Neural cell (in vitro differentiated cells): ENCODE results near the gene KLRC3. TPM values are rescaled to one million over a fixed set of nuclear protein-coding genes. Genes with fewer than 3 reads are reported as not detected.
"Not testable (repeated sequence)": the region's sequence is repeated elsewhere in the genome, so short reads cannot be mapped to it uniquely, and the experiment has no call there.

ENCODE experiments used
- H2AFZ ChIP-seq: fragments of 200-600, 300-800 bp; sonication (generic), shearing (Covaris generic); 2 replicates; pipeline ENCODE4 v1.6.0; 2014; ENCODE audit warnings: low read depth, mild to moderate bottlenecking, antibody characterized with exemption, low read length, moderate library complexity
- H3F3A ChIP-seq: fragments of 200-600 bp; shearing (Covaris generic); 2 replicates; pipeline ENCODE4 v1.6.1; 2016; ENCODE audit warnings: mild to moderate bottlenecking, moderate library complexity, mixed read lengths, antibody characterized with exemption, low read length; ENCODE audit not compliant: insufficient read depth, poor library complexity, severe bottlenecking
- H3K27ac ChIP-seq: fragments of 200-600, 300-800 bp; sonication (generic), shearing (Covaris generic); 2 replicates; pipeline ENCODE4 v1.5.1; 2014; ENCODE audit warnings: mild to moderate bottlenecking, low read length, moderate library complexity
- H3K27me3 ChIP-seq: fragments of 300-800, 200-600 bp; sonication (generic), shearing (Covaris generic); 2 replicates; pipeline ENCODE4 v1.6.0; 2014; ENCODE audit warnings: mild to moderate bottlenecking, low read depth, low read length, moderate library complexity; ENCODE audit not compliant: insufficient read depth
- H3K36me3 ChIP-seq: fragments of 300-800, 200-600 bp; sonication (generic), shearing (Covaris generic); 2 replicates; pipeline ENCODE4 v1.5.1; 2014; ENCODE audit warnings: mild to moderate bottlenecking, antibody characterized with exemption, low read length, moderate library complexity; ENCODE audit not compliant: insufficient read depth
- H3K4me2 ChIP-seq: fragments of 300-800, 200-600 bp; sonication (generic), shearing (Covaris generic); 2 replicates; pipeline ENCODE4 v1.6.0; 2014; ENCODE audit warnings: mild to moderate bottlenecking, low read length
- H3K4me3 ChIP-seq: fragments of 300-800, 200-600 bp; sonication (generic), shearing (Covaris generic); 2 replicates; pipeline ENCODE4 v1.5.1; 2014; ENCODE audit warnings: mild to moderate bottlenecking, low read length, moderate library complexity
- H3K79me2 ChIP-seq: fragments of 200-600 bp; shearing (Covaris generic); replicated peaks from 2 replicates; pipeline ENCODE4 v1.6.0; 2014; ENCODE audit warnings: mild to moderate bottlenecking, low read length, moderate library complexity; ENCODE audit not compliant: insufficient read depth
- H3K9ac ChIP-seq: fragments of 300-800, 200-600 bp; sonication (generic), shearing (Covaris generic); 2 replicates; pipeline ENCODE4 v1.6.1; 2016; ENCODE audit warnings: mild to moderate bottlenecking, low read length, mixed read lengths
- H3K9me2 ChIP-seq: fragments of 200-600 bp; shearing (Covaris generic); 2 replicates; pipeline ENCODE4 v1.6.1; 2016; ENCODE audit warnings: mild to moderate bottlenecking, low read length, mixed read lengths; ENCODE audit not compliant: insufficient read depth
- H3K9me3 ChIP-seq: fragments of 200-600, 300-800 bp; sonication (generic), shearing (Covaris generic); 2 replicates; pipeline ENCODE4 v1.6.1; 2016; ENCODE audit warnings: mild to moderate bottlenecking, mixed run types, low read length, moderate library complexity, mixed read lengths
- H4K20me1 ChIP-seq: fragments of 200-600 bp; shearing (Covaris generic); 2 replicates; pipeline ENCODE4 v1.6.1; 2016; ENCODE audit warnings: mild to moderate bottlenecking, mixed run types; ENCODE audit not compliant: insufficient read depth
- CTCF ChIP-seq: fragments of 450-650 bp; IDR thresholded peaks from 2 replicates; pipeline ENCODE4 v1.5.1; 2014; ENCODE audit warnings: antibody characterized with exemption, mild to moderate bottlenecking, moderate library complexity; ENCODE audit not compliant: poor library complexity, severe bottlenecking
- EP300 ChIP-seq: fragments of 450-650 bp; conservative IDR thresholded peaks from 2 replicates; pipeline ENCODE4 v1.6.1; 2014; ENCODE audit warnings: antibody characterized with exemption, mild to moderate bottlenecking, moderate library complexity; ENCODE audit not compliant: poor library complexity, severe bottlenecking
- EZH2 ChIP-seq: fragments of 200-600, 300-800 bp; shearing (Covaris generic), sonication (generic); IDR thresholded peaks from 2 replicates; pipeline ENCODE4 v1.6.1; 2014; ENCODE audit warnings: antibody characterized with exemption, low read length, borderline replicate concordance, mild to moderate bottlenecking; ENCODE audit not compliant: insufficient read depth, poor library complexity, severe bottlenecking
- MXI1 ChIP-seq: fragments of 450-650 bp; conservative IDR thresholded peaks from 2 replicates; pipeline ENCODE4 v1.6.1; 2014; ENCODE audit warnings: antibody characterized with exemption, mild to moderate bottlenecking; ENCODE audit not compliant: poor library complexity, severe bottlenecking
- POLR2AphosphoS5 ChIP-seq: IDR thresholded peaks from 2 replicates; pipeline ENCODE4 v1.6.1; 2012
- RAD21 ChIP-seq: fragments of 450-650 bp; conservative IDR thresholded peaks from 2 replicates; pipeline ENCODE4 v1.6.1; 2014; ENCODE audit warnings: antibody characterized with exemption, mild to moderate bottlenecking, moderate library complexity
- REST ChIP-seq: IDR thresholded peaks from 2 replicates; pipeline ENCODE4 v1.6.1; 2012; ENCODE audit warnings: borderline replicate concordance
- SMC3 ChIP-seq: fragments of 450-650 bp; conservative IDR thresholded peaks from 2 replicates; pipeline ENCODE4 v1.6.1; 2014; ENCODE audit warnings: antibody characterized with exemption, mild to moderate bottlenecking, moderate library complexity; ENCODE audit not compliant: poor library complexity
- TAF1 ChIP-seq: IDR thresholded peaks from 2 replicates; pipeline ENCODE4 v1.6.1; 2012; ENCODE audit warnings: low read depth
- polyA plus RNA-seq: library from polyadenylated mRNA; depleted of rRNA; stranded (reverse); fragments of >200 nt; gene quantifications from 2 replicates; pipeline ENCODE4 v1.2.3, GENCODE V29; 2014

KLRC3 gene
- polyA plus RNA-seq, 1 donor from 2014 or later: 3.7 TPM

GRCh38 chr12:10390991-10391390 is 29.4 kb downstream of the KLRC3 start:
- not testable (repeated sequence) for H3K27me3 ChIP-seq, H3K9me2 ChIP-seq, H3K4me2 ChIP-seq, H3K36me3 ChIP-seq, H3K9ac ChIP-seq, H3K79me2 ChIP-seq, H4K20me1 ChIP-seq, H3K9me3 ChIP-seq, H3K27ac ChIP-seq, H3F3A ChIP-seq, H2AFZ ChIP-seq, H3K4me3 ChIP-seq

GRCh38 chr12:10389904-10390303 is 30.5 kb downstream of the KLRC3 start, which contains the start of gene KLRK1:
Gene KLRK1 (minus strand): TSS chr12:10390041. CDS start chr12:10388810, 1,231 bp downstream.
- Histone ChIP-seq H3F3A (no peaks in the 10 kb centered on the region), H3K9me3 (no peaks in the 10 kb centered on the region), H4K20me1 (no peaks in the 10 kb centered on the region), H3K9ac (no peak within 1 kb of the TSS), H3K4me3 (no peak within 1 kb of the TSS), H3K4me2 (no peak within 1 kb of the TSS), H3K79me2 (no peaks in the 10 kb centered on the region), H3K36me3 (no peaks in the 10 kb centered on the region), H3K27ac (no peak within 1 kb of the TSS), H3K9me2 (no peaks in the 10 kb centered on the region), H2AFZ (no peak within 1 kb of the TSS), H3K27me3 (no peaks in the 10 kb centered on the region)
- no peak for TF ChIP-seq RAD21
- no peak for TF ChIP-seq EP300
- no peak for TF ChIP-seq REST

- Histone ChIP-seq H3K4me3 (no peak overlapping the region), H3F3A (no peaks in the 10 kb centered on the region), H3K9me2 (no peaks in the 10 kb centered on the region), H4K20me1 (no peaks in the 10 kb centered on the region), H2AFZ (no peak overlapping the region), H3K27ac (no peak overlapping the region), H3K27me3 (no peaks in the 10 kb centered on the region), H3K36me3 (no peaks in the 10 kb centered on the region), H3K79me2 (no peaks in the 10 kb centered on the region), H3K9me3 (no peaks in the 10 kb centered on the region), H3K4me2 (no peak overlapping the region), H3K9ac (no peak overlapping the region)
- TF ChIP-seq REST (no peak), SMC3 (no peak), TAF1 (no peak), EZH2 (no peak), POLR2AphosphoS5 (no peak), MXI1 (no peak), CTCF (no peak), RAD21 (no peak), EP300 (no peak)
These were observed 31.6 kb downstream of the KLRC3 start for GRCh38 chr12:10388624-10389413.

GRCh38 chr12:10387498-10387897 is 32.9 kb downstream of the KLRC3 start:
- not testable (repeated sequence) for H3K79me2 ChIP-seq, H3K27ac ChIP-seq, H4K20me1 ChIP-seq, H3K9me3 ChIP-seq, H3K4me3 ChIP-seq, H2AFZ ChIP-seq, H3F3A ChIP-seq, H3K9ac ChIP-seq, H3K36me3 ChIP-seq, H3K9me2 ChIP-seq, H3K4me2 ChIP-seq, H3K27me3 ChIP-seq
